Gastrocnemius medialis (tissue), 4 donors: Measurements from ENCODE around the gene ZNRF1. TPM values are rescaled to one million over a fixed set of nuclear protein-coding genes. Genes with fewer than 3 reads are reported as not detected.

Experiments
- ATAC-seq, 2 donors: fragments of 150-250 bp; one replicate each; pipeline ENCODE4 v1.9.1; 2016
- DNase-seq, 2 donors: peaks; one replicate each; pipeline ENCODE4 v3.0.0-alpha.2; 2019
- H3K27ac ChIP-seq, 4 donors: fragments of 200-600 bp; sonication (generic); 1 replicate in 1 of 4; 2 replicates in 3 of 4; pipeline ENCODE4 v1.5.1; 2016 to 2018; ENCODE audit warnings: mild to moderate bottlenecking in 2 of 4, moderate library complexity in 1 of 4
- H3K27me3 ChIP-seq, 3 donors: fragments of 200-600 bp; sonication (generic) in 2 of 3; 1 replicate in 1 of 3; 2 replicates in 2 of 3; pipeline versions ENCODE4 v1.5.1 to v1.6.0; 2016 to 2019; ENCODE audit warnings: mild to moderate bottlenecking in 1 of 3, moderate library complexity in 1 of 3
- H3K36me3 ChIP-seq, 2 donors: fragments of 200-600 bp; sonication (generic) in 1 of 2; one replicate each; pipeline ENCODE4 v1.5.1; 2017 to 2018
- H3K4me1 ChIP-seq, 2 donors: fragments of 200-600 bp; sonication (generic) in 1 of 2; one replicate each; pipeline ENCODE4 v1.5.1; 2016 to 2017; ENCODE audit warnings: mild to moderate bottlenecking in 2 of 2
- H3K4me3 ChIP-seq, 4 donors: fragments of 200-600 bp; sonication (generic) in 3 of 4; 1 replicate in 1 of 4; 2 replicates in 3 of 4; pipeline ENCODE4 v1.5.1; 2016 to 2019; ENCODE audit warnings: mild to moderate bottlenecking in 2 of 4
- H3K9me3 ChIP-seq, 3 donors: fragments of 200-600 bp; sonication (generic) in 2 of 3; 1 replicate in 1 of 3; 2 replicates in 2 of 3; pipeline ENCODE4 v1.5.1; 2016 to 2019
- POLR2A ChIP-seq, 2 donors: fragments of 450-650 bp; IDR thresholded peaks; one replicate each; pipeline ENCODE4 v1.6.1; 2017; ENCODE audit warnings: antibody characterized with exemption in 2 of 2, mild to moderate bottlenecking in 2 of 2, moderate library complexity in 2 of 2
- in situ Hi-C, 4 donors: fragments of 200-750 bp; cut with MboI; loops; one replicate each; pipeline versions ENCODE4 v1.15.0 to v1.8.0; 2017; ENCODE audit warnings: low sequenced_read_pairs in 4 of 4
- intact Hi-C: fragments of 100-400 bp; cut with DNase I; formaldehyde crosslinking; loops from one replicate; pipeline ENCODE4 v1.15.1; 2023; ENCODE audit warnings: low total_unique reads
- total RNA-seq, 4 donors: library from RNA; depleted of rRNA; stranded (reverse); fragments of >200 nt; gene quantifications; one replicate each; pipeline versions ENCODE4 v1.1.0 to v1.2.3, GENCODE V29; 2016
- TF ChIP-seq, protein P1 (sequence below), 5 experiments: fragments of 450-650 bp in 3 of 5; fragments of 200-600 bp in 2 of 5; sonication (generic) in 2 of 5; IDR thresholded peaks in 4 of 5; conservative IDR thresholded peaks in 1 of 5; 1 replicate in 4 of 5; 2 replicates in 1 of 5; pipeline ENCODE4 v1.5.1; 2016 to 2019; ENCODE audit warnings: antibody characterized with exemption in 5 of 5, mild to moderate bottlenecking in 3 of 5, moderate library complexity in 3 of 5

Gene ZNRF1
- total RNA-seq, 4 donors from 2014 or later: 21.7 to 37.1 (median 30.2) TPM

DNA sequence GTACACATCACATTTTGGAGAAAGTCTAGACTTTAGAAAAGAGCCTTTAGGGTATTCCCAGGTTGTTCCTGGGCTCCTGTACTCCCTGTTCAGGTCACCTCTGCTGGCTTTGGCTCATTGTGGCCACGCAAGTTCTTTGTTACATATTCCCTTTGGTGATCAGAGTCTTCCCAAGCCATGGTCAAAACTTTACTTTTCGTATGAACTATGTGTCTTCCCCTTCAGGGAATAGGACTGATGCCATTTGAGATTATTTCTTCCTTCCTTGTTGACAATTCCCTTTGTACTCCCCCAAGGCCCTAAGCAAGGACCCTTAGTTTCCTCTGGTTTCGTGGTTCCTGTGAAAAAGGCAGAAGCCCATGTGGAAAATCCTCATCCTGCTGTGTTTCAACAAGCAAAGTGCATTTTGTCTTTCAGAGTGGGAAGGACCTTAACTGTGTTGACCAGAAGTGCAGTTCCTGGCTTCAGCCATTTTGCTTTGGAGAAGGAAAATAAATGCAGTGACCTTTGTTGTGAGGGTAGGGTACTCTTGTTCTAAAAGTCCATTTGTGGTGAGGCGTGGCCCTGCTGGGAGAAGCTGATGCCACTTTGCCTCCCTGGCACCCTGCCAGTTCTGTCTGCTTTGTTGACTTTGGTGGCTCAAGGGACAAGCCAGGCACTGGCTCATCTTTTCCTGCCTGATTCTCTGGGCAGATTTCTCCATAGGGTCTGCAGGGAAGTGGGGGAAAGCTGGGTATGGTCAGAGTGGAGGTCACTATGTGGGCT is 55.1 kb downstream of the ZNRF1 start:
- ATAC-seq: peak; percentile 88 to 90
- TF ChIP-seq POLR2A (IDR thresholded peaks at IDR 0.05): no peak
- TF ChIP-seq, protein P1, sequence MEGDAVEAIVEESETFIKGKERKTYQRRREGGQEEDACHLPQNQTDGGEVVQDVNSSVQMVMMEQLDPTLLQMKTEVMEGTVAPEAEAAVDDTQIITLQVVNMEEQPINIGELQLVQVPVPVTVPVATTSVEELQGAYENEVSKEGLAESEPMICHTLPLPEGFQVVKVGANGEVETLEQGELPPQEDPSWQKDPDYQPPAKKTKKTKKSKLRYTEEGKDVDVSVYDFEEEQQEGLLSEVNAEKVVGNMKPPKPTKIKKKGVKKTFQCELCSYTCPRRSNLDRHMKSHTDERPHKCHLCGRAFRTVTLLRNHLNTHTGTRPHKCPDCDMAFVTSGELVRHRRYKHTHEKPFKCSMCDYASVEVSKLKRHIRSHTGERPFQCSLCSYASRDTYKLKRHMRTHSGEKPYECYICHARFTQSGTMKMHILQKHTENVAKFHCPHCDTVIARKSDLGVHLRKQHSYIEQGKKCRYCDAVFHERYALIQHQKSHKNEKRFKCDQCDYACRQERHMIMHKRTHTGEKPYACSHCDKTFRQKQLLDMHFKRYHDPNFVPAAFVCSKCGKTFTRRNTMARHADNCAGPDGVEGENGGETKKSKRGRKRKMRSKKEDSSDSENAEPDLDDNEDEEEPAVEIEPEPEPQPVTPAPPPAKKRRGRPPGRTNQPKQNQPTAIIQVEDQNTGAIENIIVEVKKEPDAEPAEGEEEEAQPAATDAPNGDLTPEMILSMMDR (IDR thresholded peaks at IDR 0.05 in 4 of 5, conservative IDR thresholded peaks at IDR 0.05 in 1 of 5): no peak
- Histone ChIP-seq H3K9me3 (no peaks in the 10 kb centered on the region), H3K27ac (peak overlapping the region; percentile 66 to 90 (median 72)), H3K27me3 (no peaks in the 10 kb centered on the region), H3K4me1 (peaks cover 49 to 54% of the 10 kb centered on the region in 2 donors), H3K36me3 (no peaks in the 10 kb centered on the region), H3K4me3 (no peak overlapping the region)
- peak; percentile 81 for DNase-seq
- intact Hi-C loops: loop anchor here (5.0 kb wide), 1 partner anchor 53 kb away; no protein-coding TSS in a partner anchor
- in situ Hi-C loops: no loop called here

DNA sequence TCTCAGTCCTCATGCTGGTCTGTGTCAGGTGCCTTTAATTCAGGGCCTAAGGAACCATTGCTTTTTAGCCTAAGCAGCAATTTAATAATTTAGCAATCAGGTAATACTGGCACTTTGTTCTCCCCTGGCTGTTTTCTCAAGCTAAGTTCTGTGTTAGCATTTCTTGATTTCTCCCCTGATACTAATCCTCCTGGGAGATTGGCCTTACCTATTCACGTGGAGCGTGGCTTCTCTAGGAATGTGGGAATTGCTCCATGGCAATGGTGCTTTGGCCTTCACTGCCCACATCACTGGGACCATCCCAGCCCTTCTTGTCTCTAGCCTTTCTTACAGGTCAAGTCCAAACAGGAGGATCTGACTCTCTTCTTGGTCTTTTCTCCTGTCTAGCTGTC is 55.7 kb downstream of the ZNRF1 start:
- H3K4me3 ChIP-seq: no peak overlapping the region
- no peaks in the 10 kb centered on the region for H3K9me3 ChIP-seq
- peaks cover 49 to 52% of the 10 kb centered on the region in 2 donors for H3K4me1 ChIP-seq
- in situ Hi-C loops: no loop called here
- peak in 1 of 2 donors; percentile 19 for ATAC-seq
- intact Hi-C loops: loop anchor here (5.0 kb wide), 1 partner anchor 53 kb away; no protein-coding TSS in a partner anchor
- H3K27ac ChIP-seq: peak overlapping the region; percentile 66 to 90 (median 72)
- no peak for TF ChIP-seq POLR2A (IDR thresholded peaks at IDR 0.05)
- TF ChIP-seq, protein P1 (IDR thresholded peaks at IDR 0.05 in 4 of 5, conservative IDR thresholded peaks at IDR 0.05 in 1 of 5): no peak
- H3K27me3 ChIP-seq: no peaks in the 10 kb centered on the region
- no peak for DNase-seq
- no peaks in the 10 kb centered on the region for H3K36me3 ChIP-seq

DNA sequence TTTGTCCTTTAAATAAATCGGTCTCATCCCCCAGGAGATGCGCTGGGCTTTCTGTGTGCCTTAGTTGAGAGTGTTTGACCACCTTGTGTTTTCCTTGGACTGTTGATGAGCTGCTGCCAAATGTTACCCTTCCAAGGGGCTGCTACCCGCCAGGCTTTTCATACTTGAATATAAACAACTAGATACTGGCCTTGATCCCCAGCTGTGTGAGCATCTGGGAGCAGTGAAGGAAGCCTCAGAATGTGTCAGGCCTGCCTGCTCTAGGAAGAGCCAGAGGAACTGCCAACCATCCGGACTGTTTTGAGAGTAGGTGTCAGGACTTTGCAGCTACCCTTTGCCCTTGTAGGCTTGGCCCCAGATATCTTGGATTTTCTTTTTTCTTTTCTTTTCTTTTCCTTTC is 60.0 kb downstream of the ZNRF1 start:
- DNase-seq (no peak), ATAC-seq (no peak)
- intact Hi-C loops (no loop called here), in situ Hi-C loops (no loop called here)
- no peaks in the 10 kb centered on the region for H3K27me3 ChIP-seq
- peak overlapping the region in 1 of 4 donors; percentile 4 for H3K27ac ChIP-seq
- peaks cover 68 to 70% of the 10 kb centered on the region in 2 donors for H3K4me1 ChIP-seq
- no peak overlapping the region for H3K4me3 ChIP-seq
- no peaks in the 10 kb centered on the region for H3K36me3 ChIP-seq
- TF ChIP-seq POLR2A (IDR thresholded peaks at IDR 0.05): no peak
- TF ChIP-seq, protein P1 (IDR thresholded peaks at IDR 0.05 in 4 of 5, conservative IDR thresholded peaks at IDR 0.05 in 1 of 5): no peak
- H3K9me3 ChIP-seq: no peaks in the 10 kb centered on the region

DNA sequence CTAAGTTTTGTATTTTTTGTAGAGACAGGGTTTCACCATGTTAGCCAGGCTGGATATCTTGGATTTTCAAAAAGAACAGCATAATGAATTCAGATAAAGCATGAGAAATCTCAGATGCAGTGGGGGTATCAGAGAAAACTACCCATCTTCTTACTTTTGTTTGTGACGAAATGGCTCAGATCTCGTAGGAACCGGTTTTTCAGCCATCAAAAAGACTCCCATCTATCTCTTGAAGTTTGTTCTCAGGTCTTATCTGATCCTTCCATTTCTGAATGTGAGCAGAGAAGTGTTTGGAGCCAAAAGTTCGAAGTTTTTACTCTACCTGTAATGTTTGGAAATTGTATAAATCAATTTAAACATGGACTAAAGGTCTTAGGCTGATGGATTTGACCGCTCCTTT is 60.6 kb downstream of the ZNRF1 start:
- no peak for DNase-seq
- peaks cover 66 to 69% of the 10 kb centered on the region in 2 donors for H3K4me1 ChIP-seq
- no peak for ATAC-seq
- no peak overlapping the region for H3K4me3 ChIP-seq
- H3K9me3 ChIP-seq: no peaks in the 10 kb centered on the region
- no peak overlapping the region for H3K27ac ChIP-seq
- in situ Hi-C loops (no loop called here), intact Hi-C loops (no loop called here)
- no peaks in the 10 kb centered on the region for H3K36me3 ChIP-seq
- no peaks in the 10 kb centered on the region for H3K27me3 ChIP-seq
- TF ChIP-seq, protein P1 (IDR thresholded peaks at IDR 0.05 in 4 of 5, conservative IDR thresholded peaks at IDR 0.05 in 1 of 5): no peak
- no peak for TF ChIP-seq POLR2A (IDR thresholded peaks at IDR 0.05)
